HG03045 (cell line): ENCODE measurements around the gene ZNF274.
"Not testable (repeated sequence)": the region's sequence is repeated elsewhere in the genome, so short reads cannot be mapped to it uniquely, and the experiment has no call there.

ENCODE experiments used
- ATAC-seq: cut with Tn5 transposase; IDR thresholded peaks from one replicate; pipeline ENCODE4 v1.9.1; 2021; ENCODE audit warnings: mild to moderate bottlenecking, moderate library complexity; ENCODE audit not compliant: unreplicated experiment

ZNF274 gene

DNA sequence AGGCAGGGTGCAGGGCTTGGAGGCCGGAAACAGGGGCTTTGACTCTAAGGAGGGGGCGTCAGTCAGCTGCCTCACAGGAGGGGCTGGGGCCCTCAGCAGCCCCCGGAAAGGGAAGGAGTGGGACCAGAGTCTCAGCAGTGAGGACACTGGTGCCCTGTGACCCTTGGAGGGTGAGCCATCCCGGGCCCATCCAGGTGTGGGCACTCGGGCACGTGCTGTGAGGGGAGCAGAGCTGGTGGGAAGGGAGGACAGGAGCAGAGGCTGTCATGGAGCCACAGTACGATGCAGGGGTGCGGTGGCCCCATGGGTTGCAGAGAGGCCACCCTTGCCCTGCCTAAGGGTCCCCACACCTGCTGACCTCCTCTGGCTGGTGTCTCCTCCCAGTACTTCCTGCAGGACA is 26.7 kb downstream of the ZNF274 start:
- ATAC-seq: no peak

DNA sequence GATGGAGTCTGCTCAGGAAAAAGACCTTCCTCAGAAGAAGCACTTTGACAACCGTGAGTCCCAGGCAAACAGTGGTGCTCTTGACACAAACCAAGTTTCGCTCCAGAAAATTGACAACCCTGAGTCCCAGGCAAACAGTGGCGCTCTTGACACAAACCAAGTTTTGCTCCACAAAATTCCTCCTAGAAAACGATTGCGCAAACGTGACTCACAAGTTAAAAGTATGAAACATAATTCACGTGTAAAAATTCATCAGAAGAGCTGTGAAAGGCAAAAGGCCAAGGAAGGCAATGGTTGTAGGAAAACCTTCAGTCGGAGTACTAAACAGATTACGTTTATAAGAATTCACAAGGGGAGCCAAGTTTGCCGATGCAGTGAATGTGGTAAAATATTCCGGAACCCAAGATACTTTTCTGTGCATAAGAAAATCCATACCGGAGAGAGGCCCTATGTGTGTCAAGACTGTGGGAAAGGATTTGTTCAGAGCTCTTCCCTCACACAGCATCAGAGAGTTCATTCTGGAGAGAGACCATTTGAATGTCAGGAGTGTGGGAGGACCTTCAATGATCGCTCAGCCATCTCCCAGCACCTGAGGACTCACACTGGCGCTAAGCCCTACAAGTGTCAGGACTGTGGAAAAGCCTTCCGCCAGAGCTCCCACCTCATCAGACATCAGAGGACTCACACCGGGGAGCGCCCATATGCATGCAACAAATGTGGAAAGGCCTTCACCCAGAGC is 29.6 kb downstream of the ZNF274 start:
- no peak for ATAC-seq

DNA sequence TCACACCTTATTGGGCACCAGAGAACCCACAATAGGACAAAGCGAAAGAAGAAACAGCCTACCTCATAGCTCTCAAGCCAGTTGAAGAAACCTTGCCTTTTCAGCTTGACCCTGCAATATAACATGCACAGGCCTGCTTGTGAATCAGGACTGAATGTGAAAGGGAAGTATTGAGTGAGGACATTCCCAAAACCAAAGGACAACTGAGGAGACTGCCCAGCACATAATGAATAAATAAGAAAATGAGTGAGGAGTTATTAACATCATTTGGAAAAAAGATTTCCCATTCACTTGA is 30.2 kb downstream of the ZNF274 start:
- no peak for ATAC-seq

DNA sequence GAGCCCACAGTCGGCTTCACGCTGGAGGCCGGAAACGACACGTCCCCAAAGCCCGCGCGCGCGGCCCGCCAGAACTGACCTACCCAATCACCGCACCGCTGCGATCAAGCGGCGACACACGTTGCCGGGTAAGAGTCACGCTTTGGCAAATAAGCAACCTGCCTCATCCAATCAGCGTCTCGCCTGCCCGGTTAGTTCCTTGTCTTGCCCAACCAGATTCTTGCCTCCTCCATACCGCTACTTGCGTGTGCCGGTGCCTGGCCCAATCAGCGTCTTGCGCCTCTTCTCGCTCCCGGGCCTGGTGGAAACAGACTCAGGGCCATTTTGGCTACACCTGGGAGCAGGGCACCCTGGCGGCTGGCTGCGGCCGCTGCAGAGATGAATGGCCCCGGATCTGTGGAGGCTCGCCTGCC is 34.2 kb downstream of the ZNF274 start:
- no peak for ATAC-seq

DNA sequence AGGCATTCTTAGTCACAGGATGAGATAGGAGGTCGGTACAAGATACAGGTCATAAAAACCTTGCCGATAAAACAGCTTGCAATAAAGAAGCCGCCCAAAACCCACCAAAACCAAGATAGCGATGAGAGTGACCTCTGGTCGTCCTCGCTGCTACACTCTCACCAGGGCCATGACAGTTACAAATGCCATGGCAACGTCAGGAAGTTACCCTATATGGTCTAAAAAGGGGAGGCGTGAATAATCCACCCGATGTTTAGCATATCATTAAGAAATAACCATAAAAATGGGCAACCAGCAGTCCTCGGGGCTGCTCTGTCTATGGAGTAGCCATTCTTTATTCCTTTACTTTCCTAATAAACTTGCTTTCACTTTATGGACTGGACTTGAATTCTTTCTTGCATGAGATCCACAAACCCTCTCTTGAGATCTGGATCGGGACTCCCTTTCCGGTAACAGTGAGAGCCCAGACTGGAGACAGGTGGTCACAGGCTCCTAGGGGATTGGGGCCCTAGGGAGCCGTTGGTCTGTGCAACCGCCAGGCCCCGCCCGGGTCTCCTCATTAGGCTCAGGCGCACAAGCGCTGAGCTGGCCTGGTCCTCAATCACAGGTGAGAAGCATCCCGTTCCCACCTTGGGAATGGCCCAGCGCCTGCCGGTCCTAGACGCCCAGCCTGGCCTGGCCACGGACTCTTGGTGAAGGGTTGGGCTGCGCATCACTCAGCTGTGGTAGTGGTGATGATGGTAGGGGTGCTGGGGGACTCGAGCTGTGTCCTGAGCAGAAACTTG is 34.9 kb downstream of the ZNF274 start:
- ATAC-seq: no peak

DNA sequence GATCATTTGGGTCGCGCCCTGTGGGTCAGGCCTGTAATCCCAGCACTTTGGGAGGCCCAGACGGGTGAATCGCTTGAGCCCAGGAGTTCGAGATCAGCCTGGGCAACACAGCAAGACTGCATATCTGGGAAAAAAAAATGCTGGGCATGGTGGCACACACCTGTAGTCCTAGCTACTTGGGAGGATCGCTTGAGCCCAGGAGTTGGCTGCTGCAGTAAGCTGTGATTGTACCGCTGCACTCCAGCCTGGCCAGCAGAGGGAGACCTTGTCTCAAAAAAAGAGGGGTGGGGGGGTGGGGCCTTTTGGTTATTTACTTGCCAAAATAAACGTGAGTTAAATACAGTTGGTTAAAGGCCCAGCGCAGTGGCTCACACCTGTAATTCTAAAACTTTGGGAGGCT is 36.0 kb downstream of the ZNF274 start:
- ATAC-seq: no peak

DNA sequence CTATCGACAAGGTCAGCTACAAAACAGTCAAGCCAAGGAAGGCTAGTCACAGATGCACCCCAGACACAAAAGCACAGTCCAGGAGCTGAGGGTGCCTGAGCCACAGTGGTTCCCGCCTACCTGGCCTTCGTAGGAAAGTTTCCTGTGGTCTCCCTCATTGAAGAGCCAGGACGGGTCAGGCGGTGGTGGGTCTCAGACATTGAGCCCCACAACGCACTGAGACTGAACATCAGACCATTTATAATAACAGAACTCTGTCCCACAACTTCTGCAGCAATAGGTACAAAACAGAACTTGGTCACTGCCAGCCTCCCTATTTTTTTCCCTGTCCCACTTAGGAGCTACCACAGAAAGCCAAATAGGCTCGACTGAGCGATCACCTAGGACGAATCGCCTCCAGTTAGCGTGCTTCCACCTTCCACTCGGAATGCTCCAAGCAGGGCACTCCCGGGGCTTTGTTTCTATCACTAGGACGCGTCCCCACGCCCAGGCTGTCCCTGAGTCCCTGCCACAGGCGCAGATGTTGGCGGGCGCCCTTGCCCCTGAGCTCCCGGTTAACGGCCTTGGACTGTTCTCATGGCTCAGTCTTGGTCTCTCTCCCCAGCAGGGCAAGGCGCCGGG is 45.2 kb downstream of the ZNF274 start:
- no peak for ATAC-seq

DNA sequence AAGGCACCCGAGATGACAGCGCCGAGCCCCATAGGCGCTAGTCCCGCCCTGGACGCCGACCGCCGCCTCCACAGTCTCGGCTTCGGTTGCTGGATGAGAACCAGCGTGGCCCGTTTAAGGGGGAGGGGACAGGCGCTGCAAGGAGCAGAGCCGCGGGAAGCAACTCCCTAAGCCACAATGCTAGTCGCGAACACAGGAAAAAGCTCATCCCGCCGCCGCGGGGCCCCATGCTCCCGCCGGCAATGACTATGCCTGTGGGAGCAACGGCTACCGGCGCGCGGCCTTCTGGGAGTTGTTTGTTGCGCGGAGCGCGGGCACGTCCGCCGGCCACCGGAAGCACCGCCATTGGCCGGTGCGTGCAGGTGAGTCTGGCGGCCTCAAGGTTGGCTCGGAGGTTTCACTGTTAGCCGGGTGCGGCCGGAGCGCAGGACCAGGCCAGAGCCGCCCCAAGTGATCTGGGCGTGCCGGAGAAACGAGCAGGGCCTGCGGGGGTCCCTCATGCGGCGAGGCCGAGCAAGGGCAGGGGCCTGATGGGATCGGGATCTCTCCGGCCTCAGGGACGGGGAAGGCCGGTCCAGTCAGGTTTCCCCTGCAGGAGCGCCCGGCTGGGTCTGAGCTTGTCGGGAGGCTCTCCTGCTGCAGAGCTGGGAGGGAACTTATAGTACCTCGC is 45.9 kb downstream of the ZNF274 start, which contains the start of gene ZNF544:
Gene ZNF544 (plus strand): TSS at position 330 of the 670 bp plus-strand sequence. CDS start 15,110 bp downstream, outside the sequence.
- peak; percentile 74 for ATAC-seq

DNA sequence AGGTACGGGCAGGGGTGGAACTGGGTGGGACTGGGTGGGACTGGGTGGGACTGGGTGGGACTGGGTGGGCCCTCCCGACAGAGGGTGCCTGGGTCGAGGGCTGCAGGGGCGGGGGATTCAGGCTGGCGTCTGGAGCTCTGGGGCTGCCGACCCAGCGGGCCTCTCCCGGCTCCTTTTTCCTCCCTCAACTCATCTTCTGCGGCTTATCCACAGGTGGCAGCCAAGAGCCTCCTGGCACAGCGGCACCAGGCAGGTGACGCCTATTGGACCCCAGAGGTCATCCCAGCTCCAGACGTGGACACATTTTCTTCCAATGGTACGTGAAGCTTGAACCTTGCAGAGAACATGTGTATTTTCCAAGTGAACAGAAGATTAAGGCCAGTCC is 46.4 kb downstream of the ZNF274 start:
- ATAC-seq: no peak

DNA sequence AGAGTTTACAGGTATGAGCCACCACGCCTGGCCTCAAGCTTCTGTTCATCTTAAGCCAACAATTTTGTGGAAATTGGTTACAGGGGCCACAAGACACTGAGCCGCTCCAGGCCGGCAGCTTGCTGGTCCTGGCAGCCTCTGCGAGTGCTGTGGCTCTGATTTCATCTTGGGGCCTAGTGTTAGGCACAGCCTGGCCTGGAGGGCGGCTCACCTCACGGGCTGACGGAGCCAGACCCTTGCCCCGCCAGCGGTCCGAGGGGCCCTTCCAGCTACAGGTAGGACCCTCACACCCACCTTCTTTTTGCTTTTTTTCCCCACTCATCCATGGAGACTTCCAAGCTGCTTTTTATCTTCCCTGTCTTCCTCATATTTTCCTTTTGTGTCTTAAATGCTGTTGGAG is 54.5 kb downstream of the ZNF274 start:
- no peak for ATAC-seq

DNA sequence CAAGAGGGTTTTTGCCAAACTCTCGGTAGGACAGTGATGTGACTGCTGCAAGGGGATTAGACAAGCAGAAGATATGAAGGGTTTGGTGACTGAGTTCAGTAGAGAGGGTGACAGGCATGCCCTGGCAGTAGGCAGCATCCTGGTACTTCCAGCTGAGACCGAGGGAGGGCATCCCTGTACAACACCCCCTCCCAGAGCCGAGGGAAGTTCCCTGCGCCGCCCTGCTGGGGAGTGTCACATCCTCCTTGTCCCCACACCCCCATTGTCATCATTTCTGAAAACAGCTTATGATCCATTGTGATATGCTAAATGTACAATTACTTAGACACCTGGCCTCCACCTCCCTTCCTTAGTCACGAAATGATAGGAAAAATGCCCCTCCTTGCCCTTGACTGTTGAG is 60.5 kb downstream of the ZNF274 start:
- no peak for ATAC-seq

DNA sequence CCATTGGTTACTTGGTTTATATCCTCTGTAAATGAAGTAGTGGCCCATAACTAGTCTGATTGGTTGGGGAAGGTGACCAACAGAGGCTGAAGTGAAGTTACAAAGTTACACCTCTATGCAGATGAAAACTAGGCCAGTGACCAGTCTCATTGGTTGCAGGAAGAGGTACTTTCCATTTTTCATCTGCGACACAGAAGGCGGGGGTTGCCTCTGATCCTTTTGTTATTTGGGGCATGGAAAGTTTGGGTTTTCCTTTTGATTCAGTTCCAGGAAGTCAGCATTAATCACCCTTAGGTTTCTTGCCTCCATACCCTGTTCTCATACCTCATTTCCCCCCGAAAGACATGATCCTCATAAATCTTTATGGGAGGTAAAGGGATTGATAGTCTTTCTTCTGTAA is 66.0 kb downstream of the ZNF274 start:
- no peak for ATAC-seq

DNA sequence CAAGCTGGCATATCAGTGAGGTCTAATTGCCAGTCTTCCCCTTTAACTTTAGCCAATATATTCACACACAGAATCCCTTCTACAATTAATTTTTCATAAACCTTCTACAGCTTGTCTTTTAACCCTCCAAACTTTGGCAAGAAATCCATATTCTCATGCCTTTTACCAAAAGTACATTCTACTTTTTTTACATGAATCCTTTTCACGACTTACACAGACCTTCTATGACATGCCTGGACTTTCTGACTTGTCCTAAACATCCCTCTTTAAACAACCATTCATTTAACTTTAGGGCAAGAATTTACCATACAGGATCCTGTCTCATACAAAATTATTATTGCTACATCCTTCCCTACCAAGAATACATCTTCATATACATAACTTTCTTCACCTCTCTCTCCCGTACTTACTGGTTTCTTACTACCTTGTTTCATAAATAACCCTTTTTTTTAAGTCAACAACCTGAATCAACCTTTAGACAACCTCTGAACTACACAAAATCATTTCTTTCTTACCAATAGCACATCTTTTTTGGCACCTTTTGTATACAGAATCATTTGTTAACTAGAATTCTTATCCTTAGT is 69.3 kb downstream of the ZNF274 start:
- no peak for ATAC-seq

DNA sequence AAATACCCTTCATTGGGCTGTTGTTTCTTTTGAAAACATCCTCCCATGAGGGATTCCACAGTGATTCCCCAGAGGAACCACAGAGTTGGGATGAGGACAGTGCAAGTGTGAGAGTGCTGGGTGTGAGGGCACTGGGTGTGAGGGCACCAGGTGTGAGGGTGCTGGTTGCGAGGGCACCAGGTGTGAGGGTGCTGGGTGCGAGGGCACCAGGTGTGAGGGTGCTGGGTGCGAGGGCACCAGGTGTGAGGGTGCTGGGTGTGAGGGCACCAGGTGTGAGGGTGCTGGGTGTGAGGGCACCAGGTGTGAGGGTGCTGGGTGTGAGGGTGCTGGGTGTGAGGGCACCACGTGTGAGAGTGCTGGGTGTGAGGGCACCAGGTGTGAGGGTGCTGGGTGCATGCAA is 75.4 kb downstream of the ZNF274 start:
- not testable (repeated sequence) for ATAC-seq

DNA sequence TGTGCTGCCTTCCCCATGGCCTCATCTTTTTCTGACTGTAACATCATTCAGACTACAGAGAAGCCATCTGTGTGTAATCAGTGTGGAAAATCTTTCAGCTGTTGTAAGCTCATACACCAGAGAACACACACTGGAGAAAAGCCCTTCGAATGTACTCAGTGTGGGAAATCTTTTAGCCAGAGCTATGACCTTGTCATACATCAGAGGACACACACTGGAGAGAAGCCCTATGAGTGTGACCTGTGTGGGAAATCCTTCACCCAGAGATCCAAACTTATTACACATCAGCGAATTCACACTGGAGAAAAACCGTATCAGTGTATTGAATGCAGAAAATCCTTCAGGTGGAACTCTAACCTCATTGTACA is 78.7 kb downstream of the ZNF274 start:
- no peak for ATAC-seq

DNA sequence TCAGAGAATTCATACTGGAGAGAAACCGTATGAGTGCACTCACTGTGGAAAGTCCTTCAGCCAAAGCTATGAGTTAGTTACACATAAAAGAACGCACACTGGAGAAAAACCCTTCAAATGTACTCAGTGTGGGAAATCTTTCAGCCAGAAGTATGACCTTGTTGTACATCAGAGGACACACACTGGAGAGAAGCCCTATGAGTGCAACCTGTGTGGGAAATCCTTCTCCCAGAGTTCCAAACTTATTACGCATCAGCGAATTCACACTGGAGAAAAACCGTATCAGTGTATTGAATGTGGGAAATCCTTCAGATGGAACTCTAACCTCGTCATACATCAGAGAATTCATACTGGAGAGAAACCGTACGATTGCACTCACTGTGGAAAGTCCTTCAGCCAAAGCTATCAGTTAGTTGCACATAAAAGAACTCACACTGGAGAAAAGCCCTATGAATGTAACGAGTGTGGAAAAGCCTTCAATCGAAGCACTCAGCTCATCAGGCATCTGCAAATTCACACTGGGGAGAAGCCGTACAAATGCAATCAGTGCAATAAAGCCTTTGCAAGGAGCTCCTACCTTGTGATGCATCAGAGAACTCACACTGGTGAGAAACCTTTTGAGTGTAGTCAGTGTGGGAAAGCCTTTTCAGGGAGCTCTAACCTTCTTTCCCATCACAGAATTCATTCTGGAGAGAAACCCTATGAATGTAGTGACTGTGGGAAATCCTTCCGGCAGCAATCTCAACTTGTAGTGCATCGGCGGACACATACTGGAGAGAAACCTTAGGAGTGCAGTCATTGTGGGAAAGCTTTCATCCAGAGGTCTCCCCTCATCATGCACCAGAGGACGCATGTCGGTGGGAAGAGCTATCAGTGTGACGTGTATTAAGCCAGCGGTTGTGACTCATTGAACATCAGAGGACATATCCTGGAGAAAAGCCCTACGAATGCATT is 79.4 kb downstream of the ZNF274 start:
- no peak for ATAC-seq

DNA sequence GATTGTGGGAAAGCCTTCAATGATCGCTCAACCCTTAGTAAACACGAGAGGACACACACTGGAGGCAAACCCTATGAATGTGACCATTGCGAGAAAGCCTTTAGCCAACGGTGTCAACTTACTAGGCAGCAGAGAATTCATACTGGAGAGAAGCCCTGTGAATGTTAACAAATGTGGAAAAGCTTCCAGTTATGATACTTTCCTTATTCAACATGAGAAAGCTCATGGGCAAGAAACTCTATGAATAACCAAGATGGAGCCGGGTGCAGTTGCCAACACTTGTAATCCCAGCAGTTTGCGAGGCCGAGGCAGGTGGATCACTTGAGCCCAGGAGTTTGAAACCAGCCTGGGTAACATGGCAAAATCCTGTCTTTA is 80.0 kb downstream of the ZNF274 start:
- ATAC-seq: no peak
